Activated naive CD4-positive, alpha-beta T cell treated with anti-CD3 and anti-CD28 coated beads, Interleukin-2, amount 10 ng/mL, durations not matched to agents 5 hours and 36 hours (primary cell): ENCODE measurements around the gene SOAT1. TPM values are rescaled to one million over a fixed set of nuclear protein-coding genes. Genes with fewer than 3 reads are reported as not detected.

ENCODE experiments used
- total RNA-seq, 2 experiments: library from RNA; stranded (reverse); gene quantifications; one replicate each; pipeline ENCODE4 v1.2.3, GENCODE V29; 2021

The SOAT1 gene
- total RNA-seq = 10 to 100 TPM; 52.5 to 55.3 TPM

DNA sequence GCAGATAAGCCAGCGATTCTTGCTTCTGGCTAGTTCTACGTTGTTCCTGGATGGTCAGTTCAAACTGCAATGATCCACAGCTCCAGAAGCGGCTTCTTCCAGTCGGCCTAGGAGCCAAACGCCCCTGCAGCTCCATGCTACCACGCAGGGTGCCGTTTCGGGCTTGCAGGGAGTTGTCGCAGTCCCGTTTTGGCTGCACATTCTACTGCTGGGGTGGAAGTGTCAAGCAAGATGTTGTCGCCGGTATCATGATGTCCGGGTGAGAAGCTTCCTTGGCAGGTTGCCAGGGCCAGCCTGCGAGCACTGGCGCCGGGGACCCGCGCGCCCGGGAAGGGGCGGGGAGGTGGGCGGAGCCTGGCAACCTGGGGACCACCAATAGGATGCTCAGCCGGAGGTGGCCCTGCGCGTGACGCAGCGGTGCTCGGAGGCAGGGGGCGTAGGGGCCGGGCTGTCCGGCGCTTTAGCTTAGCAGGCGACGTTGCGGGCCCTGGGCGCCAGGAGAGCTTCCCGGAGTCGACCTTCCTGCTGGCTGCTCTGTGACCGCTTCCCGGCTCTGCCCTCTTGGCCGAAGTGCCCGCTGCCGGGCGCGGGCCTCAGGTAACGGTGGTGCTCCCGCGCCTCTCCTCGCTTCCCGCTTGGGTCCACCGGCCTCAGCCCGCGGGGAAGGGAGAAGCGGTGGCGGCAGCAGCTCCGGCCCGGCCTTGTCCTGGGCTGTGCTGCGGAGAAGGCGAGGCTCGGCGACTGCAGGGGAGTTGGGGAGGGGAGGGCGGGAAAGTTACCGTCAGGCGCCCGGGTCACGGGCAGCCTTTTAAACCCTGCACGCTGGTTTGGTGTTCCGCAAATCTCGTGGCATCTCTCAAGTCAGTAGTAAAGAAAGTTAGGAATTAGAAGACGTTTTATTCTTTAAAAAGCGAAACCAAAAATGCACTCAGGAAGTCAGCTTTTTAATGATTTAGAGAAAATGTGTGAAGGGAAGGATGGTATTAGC is at the start of gene SOAT1:
Gene SOAT1, plus strand, starts transcription at position 458 of the 988 bp plus-strand sequence. CDS start 8,888 bp downstream, outside the sequence.

DNA sequence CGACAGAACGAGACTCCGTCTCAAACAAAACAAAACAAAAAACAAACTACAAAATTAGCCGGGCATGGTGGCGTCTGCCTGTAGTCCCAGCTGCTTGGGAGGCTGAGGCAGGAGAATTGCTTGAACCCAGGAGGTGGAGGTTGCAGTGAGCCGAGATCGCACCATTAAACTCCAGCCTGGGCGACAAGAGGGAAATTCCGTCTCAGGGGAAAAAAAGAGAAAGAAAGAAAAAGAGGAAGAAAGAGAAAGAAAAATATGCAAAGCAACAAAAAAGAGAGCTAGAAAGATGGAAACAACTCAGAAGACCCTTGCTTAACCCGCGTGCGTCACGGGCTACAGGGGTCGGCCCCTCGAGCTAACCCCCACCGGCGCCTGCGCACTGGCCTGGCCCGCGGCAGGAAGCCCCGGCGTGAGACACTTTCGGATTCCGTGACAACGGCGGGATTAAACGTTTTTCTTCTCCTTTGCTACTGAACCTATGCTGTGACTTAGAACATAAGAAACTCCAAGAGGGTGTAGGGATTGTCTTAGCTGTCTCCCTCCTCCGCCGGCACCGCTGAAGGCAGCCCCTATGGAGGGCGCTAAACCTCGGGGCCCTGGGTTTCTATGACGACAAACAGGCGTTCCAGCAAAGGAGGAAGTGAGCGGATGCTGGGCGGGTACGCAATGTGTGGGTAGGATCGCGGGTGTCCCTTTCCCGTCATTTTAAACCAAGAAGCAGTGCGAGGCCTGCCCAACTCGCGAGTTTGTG is 71.9 kb downstream of the SOAT1 start, which contains the start of gene AXDND1:
Gene AXDND1, plus strand, starts transcription at position 630 of the 751 bp plus-strand sequence. CDS start 539 bp downstream, outside the sequence.

Other genes starting within 250 kb of the SOAT1 start
- gene TOR3A, start 211.7 kb upstream of the SOAT1 start, total RNA-seq = 10 to 100 TPM; 39.0 to 39.7 TPM
- 1 to 10 TPM; 9.3 to 9.9 TPM for gene ABL2, start 64.1 kb upstream of the SOAT1 start, total RNA-seq
- under 1 TPM in 1 of 2 experiments, not detected in 1; 0.48 TPM for gene AXDND1, start 72.2 kb downstream of the SOAT1 start, total RNA-seq